ENCODE measurements around the gene L3MBTL1. TPM values are rescaled to one million over a fixed set of nuclear protein-coding genes. Genes with fewer than 3 reads are reported as not detected.

The L3MBTL1 gene
- total and polyA plus RNA-seq, 2 donors (not counting 3 experiments of a cell fraction or from before 2014, with no cell fraction given) = 5.2 to 8.2 TPM

GRCh38 chr20:43539975-43540672, 32.6 kb downstream of the L3MBTL1 start:
- DNase-seq (ENCODE audit: low read depth, low spot score) (no peak), FAIRE-seq (no peak)
- H3K4me3 ChIP-seq (replicated peaks in 1 of 3; ENCODE audit: insufficient read depth in 1 of 3, low read depth in 1 of 3, low read length in 3 of 3) = no peak overlapping the region
- H4K20me1 ChIP-seq (replicated peaks; ENCODE audit: control insufficient read depth, extremely low read depth, insufficient read depth, low read length) = no peaks in the 10 kb centered on the region
- H3K36me3 ChIP-seq (ENCODE audit: control insufficient read depth in 2 of 2, extremely low read depth in 1 of 2, insufficient read depth in 2 of 2, low read length in 2 of 2) = no peaks in the 10 kb centered on the region
- no peak overlapping the region for H3K27ac ChIP-seq (ENCODE audit: insufficient read depth, low read depth, low read length)
- H3K4me2 ChIP-seq (ENCODE audit: insufficient read depth, low read length) = no peak overlapping the region
- H3K79me2 ChIP-seq (ENCODE audit: control insufficient read depth, insufficient read depth, low read length) = no peaks in the 10 kb centered on the region
- H3K9me1 ChIP-seq (replicated peaks; ENCODE audit: control insufficient read depth, extremely low read depth, insufficient read depth, low read length) = no peaks in the 10 kb centered on the region
- H3K4me1 ChIP-seq (ENCODE audit: control insufficient read depth, extremely low read depth, insufficient read depth, low read length) = peaks cover 6% of the 10 kb centered on the region
- ChIA-PET POLR2A (no interaction called here), CTCF (interaction anchor here (1.3 to 6.2 kb wide), 5 partner anchors 50 to 576 kb away, joined by 4 to 143 read pairs (median 25); partner anchors contain the start of gene IFT52)
- intact Hi-C loops (cut with micrococcal nuclease) = loop anchor here (2.0 to 5.0 kb wide), 2 partner anchors 51 to 372 kb away; partner anchors contain the start of genes IFT52 and TOX2
- TF ChIP-seq JUN (IDR thresholded peaks at IDR 0.05; ENCODE audit: borderline replicate concordance, insufficient read depth, insufficient read length, low read depth) (no peak), EZH2 (IDR thresholded peaks at IDR 0.05; ENCODE audit: borderline replicate concordance, low read depth, low read length, severe bottlenecking) (no peak), GATA2 (IDR thresholded peaks at IDR 0.05; ENCODE audit: insufficient read depth, insufficient read length, low read depth, low read length) (no peak), MAX (IDR thresholded peaks at IDR 0.05; ENCODE audit: insufficient read depth, insufficient read length) (no peak), CTCF (IDR thresholded peaks at IDR 0.05; ENCODE audit: extremely low read depth in 1 of 2, insufficient read depth in 1 of 2, low read depth in 1 of 2, low read length in 2 of 2) (no peak), FOS (IDR thresholded peaks at IDR 0.05; ENCODE audit: borderline replicate concordance, insufficient read depth, low read length) (no peak), POLR2AphosphoS5 (IDR thresholded peaks at IDR 0.05; ENCODE audit: insufficient read depth, low read depth, low read length) (no peak), MYC (IDR thresholded peaks at IDR 0.05; ENCODE audit: low read depth, low read length) (no peak), POLR2A (IDR thresholded peaks at IDR 0.05; ENCODE audit: low read depth, low read length) (no peak)
- dilution Hi-C loops (cut with MboI; ENCODE audit: extremely low pct_ligation_motif_present, low sequenced_read_pairs) = no loop called here
- H3K9me3 ChIP-seq (replicated peaks; ENCODE audit: control insufficient read depth, insufficient read depth, low read length) = no peaks in the 10 kb centered on the region
- H2AFZ ChIP-seq (ENCODE audit: low read depth, low read length) = no peak overlapping the region
- no peak overlapping the region for H3K9ac ChIP-seq (replicated peaks; ENCODE audit: extremely low read depth, insufficient read depth, low read length)
- no TSS peak for BruUV-seq (replicated peaks)
- no peaks in the 10 kb centered on the region for H3K27me3 ChIP-seq (ENCODE audit: control insufficient read depth in 2 of 2, insufficient read depth in 2 of 2, low read length in 2 of 2)
